CD4-positive, alpha-beta T cell treated with Interleukin-6 at 100 ng/mL for 8 hours (primary cell): ENCODE measurements around the gene TMEM243.
"Not testable (repeated sequence)": the region's sequence is repeated elsewhere in the genome, so short reads cannot be mapped to it uniquely, and the experiment has no call there.

Experiments
- DNase-seq: peaks from one replicate; pipeline ENCODE4 v3.0.0-alpha.2; 2020; ENCODE audit warnings: mixed read lengths, low spot score

The TMEM243 gene

DNA sequence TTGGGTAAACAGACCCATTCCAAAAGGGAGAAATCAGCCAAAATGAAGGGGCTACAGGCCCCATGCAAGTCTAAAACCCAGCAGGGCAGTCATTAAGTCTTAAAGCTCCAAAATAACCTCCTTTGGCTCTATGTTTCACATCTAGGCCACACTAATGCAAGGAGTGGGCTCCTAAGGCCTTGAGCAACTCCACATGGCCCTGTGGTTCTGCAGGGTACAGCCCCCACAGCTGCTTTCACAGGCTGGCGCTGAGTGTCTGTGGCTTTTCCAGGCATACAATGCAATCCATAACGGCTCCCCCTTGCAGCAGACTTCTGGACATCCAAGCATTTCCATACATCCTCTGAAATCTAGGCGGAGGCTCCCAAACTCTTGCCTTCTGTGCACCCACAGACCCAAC, 9.0 kb downstream of the TMEM243 start:
- DNase-seq, result no peak

DNA sequence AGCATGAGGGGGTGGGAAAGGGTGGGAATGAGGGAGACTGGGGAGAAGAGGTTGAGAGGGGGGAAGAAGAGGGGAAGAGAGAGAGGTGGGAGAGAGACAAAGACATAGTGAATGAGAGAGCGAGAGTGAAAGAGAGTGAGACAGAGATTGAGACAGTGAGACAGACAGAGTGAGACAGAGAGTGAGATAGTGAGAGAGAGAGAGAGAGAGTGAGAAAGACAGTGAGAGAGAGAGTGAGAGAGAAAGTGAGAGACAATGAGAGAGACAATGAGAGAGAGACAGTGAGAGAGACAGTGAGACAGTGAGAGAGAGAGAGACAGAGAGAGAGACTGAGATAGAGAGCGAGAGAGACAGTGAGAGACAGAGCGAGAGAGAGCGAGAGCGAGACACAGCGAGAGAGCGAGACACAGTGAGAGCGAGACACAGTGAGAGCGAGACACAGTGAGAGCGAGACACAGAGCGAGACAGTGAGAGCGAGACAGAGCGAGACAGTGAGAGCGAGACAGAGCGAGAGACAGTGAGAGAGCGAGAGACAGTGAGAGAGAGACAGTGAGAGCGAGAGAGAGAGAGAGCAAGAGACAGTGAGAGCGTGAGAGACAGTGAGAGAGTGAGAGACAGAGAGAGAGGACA, 10.1 kb downstream of the TMEM243 start:
- no peak for DNase-seq

DNA sequence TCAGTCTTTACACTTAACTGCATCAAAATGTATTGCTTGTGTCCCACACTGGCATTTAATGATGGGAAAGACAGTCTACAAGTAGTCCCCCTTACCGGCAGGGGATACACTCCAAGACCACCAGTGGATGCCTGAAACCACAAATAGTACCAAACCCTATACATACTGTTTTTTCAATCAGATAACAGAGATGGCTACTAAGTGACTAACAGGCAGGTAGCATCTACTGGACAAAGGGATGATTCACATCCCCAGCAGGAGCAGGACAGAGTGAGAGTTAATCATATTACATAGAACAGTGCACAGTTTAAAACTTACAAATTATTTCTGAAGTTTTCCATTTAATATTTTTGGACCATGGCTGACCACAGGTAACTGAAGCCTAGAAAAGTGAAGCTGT, 13.2 kb downstream of the TMEM243 start:
- no peak for DNase-seq

- not testable (repeated sequence) for DNase-seq
These were observed 13.8 kb downstream of the TMEM243 start for GRCh38 chr7:87205701-87206100.

DNA sequence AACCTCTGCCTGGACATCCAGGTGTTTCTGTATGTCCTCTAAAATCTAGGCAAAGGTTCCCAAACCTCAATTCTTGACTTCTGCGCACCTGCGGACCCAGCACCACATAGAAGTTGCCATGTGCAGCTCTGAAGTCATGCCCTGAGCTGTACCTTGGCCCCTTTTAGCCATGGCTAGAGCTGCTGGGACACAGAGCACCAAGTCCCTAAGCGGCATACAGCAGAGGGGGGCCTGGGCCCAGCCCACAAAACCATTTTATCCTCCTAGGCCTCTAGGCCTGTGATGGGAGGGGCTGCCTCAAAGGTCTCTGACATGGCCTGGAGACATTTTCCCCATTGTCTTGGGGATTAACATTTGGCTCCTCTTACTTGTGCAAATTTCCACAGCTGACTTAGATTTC, 14.6 kb downstream of the TMEM243 start:
- DNase-seq, result no peak

DNA sequence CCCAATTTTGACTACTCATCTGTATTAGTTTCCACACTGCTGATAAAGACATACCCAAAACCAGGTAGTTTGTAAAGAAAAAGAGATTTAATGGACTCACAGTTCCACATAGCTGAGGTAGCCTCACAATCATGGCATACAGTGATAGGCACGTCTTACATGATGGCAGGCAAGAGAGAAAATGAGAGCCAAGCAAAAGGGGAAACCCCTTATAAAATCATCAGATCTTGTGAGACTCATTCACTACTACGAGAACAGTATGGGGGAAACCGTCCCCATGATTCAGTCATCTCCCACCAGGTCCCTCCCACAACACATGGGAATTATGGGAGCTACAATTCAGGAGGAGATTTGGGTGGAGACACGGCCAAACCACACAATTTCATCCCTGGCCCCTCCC, 15.6 kb downstream of the TMEM243 start:
- DNase-seq, result not testable (repeated sequence)

GRCh38 chr7:87202705-87203104, 16.8 kb downstream of the TMEM243 start:
- no peak for DNase-seq

GRCh38 chr7:87202208-87202607, 17.3 kb downstream of the TMEM243 start:
- DNase-seq, result no peak

DNA sequence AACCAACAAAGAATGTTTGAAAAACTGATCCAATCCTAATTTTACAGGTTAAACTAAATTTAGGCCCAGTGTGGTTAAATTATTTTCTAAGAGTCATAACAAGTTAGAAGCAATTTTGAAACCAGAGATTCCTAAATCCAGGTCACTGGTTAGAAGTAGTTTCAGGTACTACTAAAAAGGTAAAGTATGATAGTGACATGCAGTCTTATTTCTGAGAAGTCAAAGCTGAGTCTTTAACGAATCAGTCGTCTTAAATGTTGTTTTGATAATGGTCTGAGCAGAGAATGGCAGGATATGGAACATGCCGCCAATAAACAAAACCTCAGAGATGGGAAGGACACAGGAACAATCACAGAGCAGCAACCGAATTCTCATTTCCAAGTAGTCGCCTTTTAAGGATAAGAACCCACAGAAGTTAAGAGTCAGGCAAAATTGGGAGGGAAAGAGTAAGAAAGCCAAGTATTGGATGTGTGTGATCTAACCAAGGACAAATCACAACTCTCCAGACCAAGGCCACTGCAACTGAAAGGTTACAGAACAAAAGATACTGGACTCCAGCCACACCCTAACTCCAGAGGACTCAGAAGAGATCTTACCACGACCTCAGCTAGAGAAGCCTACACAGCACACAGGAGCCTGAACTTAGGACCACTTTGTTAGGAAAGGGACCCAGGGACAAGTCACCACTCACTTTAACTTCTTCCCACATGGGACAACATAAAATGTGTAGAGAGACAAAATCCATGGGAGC, 19.7 kb downstream of the TMEM243 start:
- no peak for DNase-seq

GRCh38 chr7:87199241-87199640, 20.3 kb downstream of the TMEM243 start:
- no peak for DNase-seq

- no peak for DNase-seq
These were observed 25.6 kb downstream of the TMEM243 start for GRCh38 chr7:87193912-87194311.

DNA sequence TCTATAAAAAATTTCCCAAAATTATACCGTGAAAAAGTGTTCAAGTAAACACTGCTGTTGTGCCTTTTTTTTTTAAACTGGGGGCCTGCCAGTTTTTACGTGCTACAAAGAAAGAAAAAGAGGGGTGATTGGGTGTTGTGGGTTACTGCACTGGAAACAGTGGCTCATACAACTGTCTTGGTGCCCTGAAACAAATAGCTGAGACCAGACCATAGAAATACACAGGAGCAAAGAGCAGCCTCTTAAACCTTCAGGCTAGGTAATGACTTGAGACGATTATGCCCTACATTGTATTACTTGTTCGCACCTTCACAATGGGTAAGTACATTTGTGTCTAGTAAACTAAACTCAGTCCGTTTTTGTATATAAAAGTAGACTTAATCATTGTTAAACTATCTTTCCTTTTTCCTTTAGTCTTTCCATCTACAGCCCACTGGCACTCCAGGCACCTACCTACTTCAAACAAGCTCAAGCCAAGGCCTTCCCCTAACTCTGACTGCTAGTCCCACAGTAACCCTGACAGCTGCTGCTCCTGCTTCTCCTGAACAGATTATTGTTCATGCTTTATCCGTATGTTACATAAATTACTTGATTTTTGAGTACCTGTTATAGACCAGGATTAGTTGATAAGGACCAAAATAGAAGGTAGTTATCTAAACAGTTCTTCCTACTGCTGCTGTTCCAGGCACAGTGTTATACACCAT, 26.6 kb downstream of the TMEM243 start:
- no peak for DNase-seq

- no peak for DNase-seq
These were observed 28.7 kb downstream of the TMEM243 start for GRCh38 chr7:87190783-87191182.

DNA sequence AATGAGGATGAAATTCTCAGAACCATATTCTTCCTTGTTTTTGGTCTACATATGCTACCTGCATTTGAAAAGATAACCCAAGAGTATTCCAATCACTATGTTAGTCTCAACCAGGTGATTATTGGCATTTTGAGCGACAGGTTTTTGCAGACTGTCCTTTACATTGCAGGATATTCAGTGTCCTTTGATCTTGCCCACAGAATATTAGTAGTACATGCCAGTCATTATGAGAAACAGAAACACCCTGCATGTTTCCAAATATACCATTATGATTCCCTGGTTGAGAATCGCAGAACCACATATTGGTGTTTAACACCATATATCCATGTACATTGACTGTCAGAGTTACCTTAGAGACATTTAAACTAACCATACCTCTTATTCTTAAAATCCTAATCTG, 30.6 kb downstream of the TMEM243 start:
- no peak for DNase-seq

DNA sequence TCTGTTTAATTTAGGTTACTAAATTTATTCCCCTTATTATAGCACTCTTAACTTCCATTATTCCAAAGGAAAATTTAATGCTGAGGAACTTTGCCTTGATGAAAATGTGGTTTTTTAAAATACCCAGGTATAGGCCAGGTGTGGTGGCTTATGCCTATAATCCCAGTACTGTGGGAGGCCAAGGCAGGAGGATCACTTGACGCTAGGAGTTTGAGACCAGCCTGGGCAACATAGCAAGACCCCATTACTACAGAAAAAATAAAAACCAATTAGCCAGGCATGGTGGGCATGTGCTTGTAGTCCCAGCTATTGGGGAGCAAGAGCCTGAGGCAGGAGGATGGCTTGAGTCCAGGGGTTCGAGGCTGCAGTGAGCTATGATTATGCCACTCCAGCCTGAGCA, 32.4 kb downstream of the TMEM243 start:
- DNase-seq, result no peak

GRCh38 chr7:87179180-87179579, 40.4 kb downstream of the TMEM243 start:
- no peak for DNase-seq

GRCh38 chr7:87178320-87178719, 41.2 kb downstream of the TMEM243 start:
- no peak for DNase-seq

DNA sequence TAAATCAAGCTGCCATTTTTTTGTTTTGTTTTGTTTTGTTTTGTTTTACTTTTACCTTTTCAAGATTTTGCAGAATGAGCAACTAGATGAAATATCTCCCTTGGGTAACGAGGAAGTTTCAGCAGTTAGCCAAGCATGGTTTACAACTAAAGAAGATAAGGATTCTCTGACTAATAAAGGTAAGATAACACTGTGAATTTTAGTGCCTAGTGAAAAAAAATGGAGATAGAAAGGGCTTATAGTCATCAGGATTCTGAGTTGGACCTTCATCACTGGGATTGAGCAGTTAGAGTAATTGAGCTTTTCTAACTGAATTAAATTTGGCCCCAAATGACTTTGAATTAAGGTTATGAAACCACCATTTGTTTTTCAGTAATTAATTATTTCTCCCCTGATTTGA, 46.1 kb downstream of the TMEM243 start:
- no peak for DNase-seq

- DNase-seq, result no peak
These were observed 48.1 kb downstream of the TMEM243 start for GRCh38 chr7:87171282-87171934.

DNA sequence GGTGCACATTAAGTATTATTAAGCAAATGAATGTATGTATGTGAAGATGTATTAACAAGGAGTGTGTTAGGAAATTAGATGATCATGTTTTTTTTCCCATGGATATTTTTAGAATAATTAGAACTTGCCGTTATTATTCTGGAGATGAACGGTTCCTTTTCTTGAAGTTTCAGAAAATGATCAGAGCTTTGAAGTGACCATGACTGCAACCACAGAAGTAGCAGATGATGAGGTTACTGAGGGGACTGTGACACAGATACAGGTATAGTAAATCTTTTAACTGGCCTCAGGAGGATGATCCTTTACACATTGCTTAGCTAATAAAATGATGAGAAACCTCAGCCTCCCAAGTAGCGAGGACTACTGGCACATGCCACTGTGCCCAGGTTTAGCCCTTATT, 48.7 kb downstream of the TMEM243 start:
- no peak for DNase-seq

- DNase-seq, result no peak
These were observed 55.1 kb downstream of the TMEM243 start for GRCh38 chr7:87164433-87164832.

DNA sequence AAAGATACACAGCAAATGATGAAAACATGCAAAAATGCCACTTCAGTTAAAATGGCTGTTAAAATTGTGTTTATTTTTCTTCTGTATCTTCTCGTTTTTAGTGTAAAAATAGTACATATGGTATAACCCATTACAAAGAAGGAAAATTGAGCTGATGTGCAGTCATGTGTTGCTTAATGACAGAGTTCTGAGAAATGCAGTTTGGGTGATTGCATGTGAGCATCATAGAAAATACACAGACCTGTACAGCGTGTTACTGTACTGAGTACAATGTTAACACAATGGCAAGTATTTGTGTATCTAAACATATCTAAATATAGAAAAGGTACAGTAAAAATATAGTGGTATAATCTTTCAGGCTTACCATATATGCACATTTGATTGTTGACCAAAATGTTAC, 60.0 kb downstream of the TMEM243 start:
- no peak for DNase-seq

DNA sequence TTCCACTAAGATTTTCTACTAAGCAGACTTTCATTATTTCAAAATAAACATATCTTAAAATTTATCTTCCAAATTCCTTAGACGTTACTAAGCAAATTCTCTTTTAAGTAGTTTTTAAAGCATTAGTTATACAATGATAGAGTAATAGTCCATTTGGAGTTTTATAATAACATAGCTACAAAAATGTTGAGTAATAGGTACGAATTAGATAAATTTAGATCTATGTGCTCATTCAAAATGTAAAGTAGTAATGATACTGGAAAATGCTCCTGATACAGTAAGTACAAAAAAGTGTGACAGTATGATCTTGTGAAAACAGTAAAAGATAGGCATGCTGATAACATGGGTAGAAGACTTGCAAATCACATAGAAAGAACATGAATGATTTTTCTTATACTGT, 62.8 kb downstream of the TMEM243 start:
- no peak for DNase-seq
